ENCODE data around the gene GPR65.
"Not testable (repeated sequence)": the region's sequence is repeated elsewhere in the genome, so short reads cannot be mapped to it uniquely, and the experiment has no call there.

Gene GPR65

GRCh38 chr14:88004506-88005036, 364 bp upstream of the GPR65 start:
- no peak for DNase-seq (ENCODE audit: low spot score)

GRCh38 chr14:88005978-88006851, 1.3 kb downstream of the GPR65 start:
- DNase-seq (ENCODE audit: low spot score): peak; percentile 89

GRCh38 chr14:88007608-88008007, 2.7 kb downstream of the GPR65 start:
- no peak for DNase-seq (ENCODE audit: low spot score)

GRCh38 chr14:88008039-88008742, 3.3 kb downstream of the GPR65 start:
- DNase-seq (ENCODE audit: low spot score): no peak

- no peak for DNase-seq (ENCODE audit: low spot score)
These were observed 4.6 kb downstream of the GPR65 start for GRCh38 chr14:88009486-88009885.

- no peak for DNase-seq (ENCODE audit: low spot score)
These were observed 5.4 kb downstream of the GPR65 start for GRCh38 chr14:88010331-88010730.

GRCh38 chr14:88012495-88012894, 7.6 kb downstream of the GPR65 start:
- no peak for DNase-seq (ENCODE audit: low spot score)

GRCh38 chr14:88013750-88014349, 8.9 kb downstream of the GPR65 start:
- DNase-seq (ENCODE audit: low spot score): peak; percentile 41

- no peak for DNase-seq (ENCODE audit: low spot score)
These were observed 11.8 kb downstream of the GPR65 start for GRCh38 chr14:88016768-88017167.

- DNase-seq (ENCODE audit: low spot score): no peak
These were observed 12.6 kb downstream of the GPR65 start for GRCh38 chr14:88017535-88017934.

- no peak for DNase-seq (ENCODE audit: low spot score)
These were observed 18.8 kb downstream of the GPR65 start for GRCh38 chr14:88023658-88024187.

- DNase-seq (ENCODE audit: low spot score): not testable (repeated sequence)
These were observed 19.5 kb downstream of the GPR65 start for GRCh38 chr14:88024252-88025086.

- DNase-seq (ENCODE audit: low spot score): no peak
These were observed 20.4 kb downstream of the GPR65 start for GRCh38 chr14:88025313-88025712.

- no peak for DNase-seq (ENCODE audit: low spot score)
These were observed 22.0 kb downstream of the GPR65 start for GRCh38 chr14:88026890-88027289.

- DNase-seq (ENCODE audit: low spot score): peak; percentile 32
These were observed 24.6 kb downstream of the GPR65 start for GRCh38 chr14:88029500-88029899.

- DNase-seq (ENCODE audit: low spot score): no peak
These were observed 25.1 kb downstream of the GPR65 start for GRCh38 chr14:88030079-88030478.

- DNase-seq (ENCODE audit: low spot score): no peak
These were observed 26.0 kb downstream of the GPR65 start for GRCh38 chr14:88030892-88031291.

- no peak for DNase-seq (ENCODE audit: low spot score)
These were observed 27.4 kb downstream of the GPR65 start for GRCh38 chr14:88032373-88032772.

- DNase-seq (ENCODE audit: low spot score): no peak
These were observed 29.1 kb downstream of the GPR65 start for GRCh38 chr14:88034076-88034475.

GRCh38 chr14:88036422-88036821, 31.5 kb downstream of the GPR65 start:
- DNase-seq (ENCODE audit: low spot score): no peak

- DNase-seq (ENCODE audit: low spot score): no peak
These were observed 32.4 kb downstream of the GPR65 start for GRCh38 chr14:88037325-88037724.

All from activated CD4-positive, alpha-beta T cell treated with anti-CD3 and anti-CD28 coated beads, Interleukin-2, Interleukin-4, amounts not matched to agents 100 ng/mL and 50 ng/mL, durations not matched to agents 16 hours and 8 hours (primary cell).